Pons (tissue), 1 donor: ENCODE data around the gene COG1.

ENCODE experiments used
- DNase-seq: peaks from one replicate; pipeline ENCODE4 v3.0.0-alpha.2; 2016; ENCODE audit warnings: low spot score

COG1 gene

GRCh38 chr17:73198201-73198929 is 5.5 kb downstream of the COG1 start:
- no peak for DNase-seq

GRCh38 chr17:73198930-73199260 is 6.0 kb downstream of the COG1 start:
- DNase-seq = no peak

- DNase-seq = no peak
Observed at GRCh38 chr17:73199751-73200317, 7.0 kb downstream of the COG1 start.

- DNase-seq = no peak
Observed at GRCh38 chr17:73200476-73200875, 7.6 kb downstream of the COG1 start.

GRCh38 chr17:73201215-73202069 is 8.6 kb downstream of the COG1 start:
- DNase-seq = no peak

- DNase-seq = no peak
Observed at GRCh38 chr17:73203135-73203787, 10.4 kb downstream of the COG1 start.

- DNase-seq = no peak
Observed at GRCh38 chr17:73203788-73204479, 11.1 kb downstream of the COG1 start.

- DNase-seq = no peak
Observed at GRCh38 chr17:73205459-73205961, 12.7 kb downstream of the COG1 start.

GRCh38 chr17:73208139-73208827 is 15.4 kb downstream of the COG1 start:
- DNase-seq = no peak

- no peak for DNase-seq
Observed at GRCh38 chr17:73209436-73209835, 16.6 kb downstream of the COG1 start.

- DNase-seq = no peak
Observed at GRCh38 chr17:73210002-73210678, 17.3 kb downstream of the COG1 start.

- DNase-seq = no peak
Observed at GRCh38 chr17:73211745-73212144, 18.9 kb downstream of the COG1 start.

- no peak for DNase-seq
Observed at GRCh38 chr17:73214008-73214407, 21.2 kb downstream of the COG1 start.

GRCh38 chr17:73214851-73215250 is 22.0 kb downstream of the COG1 start:
- peak; percentile 79 for DNase-seq

GRCh38 chr17:73215447-73215846 is 22.6 kb downstream of the COG1 start:
- no peak for DNase-seq

- DNase-seq = no peak
Observed at GRCh38 chr17:73223626-73224230, 30.9 kb downstream of the COG1 start.

GRCh38 chr17:73224237-73224636 is 31.4 kb downstream of the COG1 start:
- no peak for DNase-seq

- no peak for DNase-seq
Observed at GRCh38 chr17:73224663-73225305, 31.9 kb downstream of the COG1 start.

- DNase-seq = no peak
Observed at GRCh38 chr17:73226556-73227172, 33.8 kb downstream of the COG1 start.
